Progenitor cell of endocrine pancreas (in vitro differentiated cells): ENCODE results near the gene BPIFB6. TPM values are rescaled to one million over a fixed set of nuclear protein-coding genes. Genes with fewer than 3 reads are reported as not detected.

Experiments
- DNase-seq: peaks from one replicate; pipeline ENCODE4 v3.0.0; 2021; ENCODE audit warnings: low spot score; ENCODE audit not compliant: unreplicated experiment
- H3K27ac Mint-ChIP-seq: 2 replicates; pipeline ENCODE4 v1.8.0; 2021; ENCODE audit warnings: mild to moderate bottlenecking, moderate library complexity, mixed read lengths
- H3K27me3 Mint-ChIP-seq: 2 replicates; pipeline ENCODE4 v1.8.0; 2021; ENCODE audit warnings: mixed read lengths
- H3K36me3 Mint-ChIP-seq: 2 replicates; pipeline ENCODE4 v1.8.0; 2022; ENCODE audit warnings: mixed read lengths; ENCODE audit not compliant: insufficient read depth
- H3K4me1 Mint-ChIP-seq: 2 replicates; pipeline ENCODE4 v1.8.0; 2021; ENCODE audit warnings: low read depth, mixed read lengths
- H3K4me3 Mint-ChIP-seq: 2 replicates; pipeline ENCODE4 v1.8.0; 2021; ENCODE audit warnings: low read depth, mild to moderate bottlenecking, moderate library complexity, mixed read lengths
- H3K9me3 Mint-ChIP-seq: 2 replicates; pipeline ENCODE4 v1.8.0; 2021; ENCODE audit warnings: low read depth, mixed read lengths
- total RNA-seq: library from RNA; stranded (reverse); gene quantifications from 2 replicates; pipeline ENCODE4 v1.2.1, GENCODE V29; 2021
- TF ChIP-seq, protein P1 (sequence below): fragments of 200-600 bp; sonication (generic); IDR thresholded peaks from one replicate; pipeline ENCODE4 v1.5.0; 2021; ENCODE audit warnings: antibody characterized with exemption, mild to moderate bottlenecking; ENCODE audit not compliant: unreplicated experiment

Gene BPIFB6
- total RNA-seq, 1 donor from 2014 or later, result not detected

DNA sequence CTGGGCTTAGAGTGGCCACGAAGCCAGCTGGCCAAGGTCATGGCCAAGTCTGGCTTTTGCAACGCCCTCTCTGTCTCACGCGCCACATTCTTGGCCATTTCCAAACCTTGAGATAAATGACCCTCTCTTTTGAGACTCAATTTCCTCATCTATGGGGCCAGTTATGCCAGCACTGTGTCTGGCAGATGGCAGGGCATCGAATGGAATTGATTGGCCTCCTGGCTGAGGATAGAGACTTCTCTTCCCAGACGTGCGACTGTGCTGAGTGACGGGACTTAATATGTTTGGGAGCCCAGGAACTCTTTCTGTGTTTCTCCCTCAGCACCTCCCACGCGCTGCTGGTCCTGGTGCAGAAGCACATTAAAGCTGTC, 16.3 kb upstream of the BPIFB6 start:
- TF ChIP-seq, protein P1, sequence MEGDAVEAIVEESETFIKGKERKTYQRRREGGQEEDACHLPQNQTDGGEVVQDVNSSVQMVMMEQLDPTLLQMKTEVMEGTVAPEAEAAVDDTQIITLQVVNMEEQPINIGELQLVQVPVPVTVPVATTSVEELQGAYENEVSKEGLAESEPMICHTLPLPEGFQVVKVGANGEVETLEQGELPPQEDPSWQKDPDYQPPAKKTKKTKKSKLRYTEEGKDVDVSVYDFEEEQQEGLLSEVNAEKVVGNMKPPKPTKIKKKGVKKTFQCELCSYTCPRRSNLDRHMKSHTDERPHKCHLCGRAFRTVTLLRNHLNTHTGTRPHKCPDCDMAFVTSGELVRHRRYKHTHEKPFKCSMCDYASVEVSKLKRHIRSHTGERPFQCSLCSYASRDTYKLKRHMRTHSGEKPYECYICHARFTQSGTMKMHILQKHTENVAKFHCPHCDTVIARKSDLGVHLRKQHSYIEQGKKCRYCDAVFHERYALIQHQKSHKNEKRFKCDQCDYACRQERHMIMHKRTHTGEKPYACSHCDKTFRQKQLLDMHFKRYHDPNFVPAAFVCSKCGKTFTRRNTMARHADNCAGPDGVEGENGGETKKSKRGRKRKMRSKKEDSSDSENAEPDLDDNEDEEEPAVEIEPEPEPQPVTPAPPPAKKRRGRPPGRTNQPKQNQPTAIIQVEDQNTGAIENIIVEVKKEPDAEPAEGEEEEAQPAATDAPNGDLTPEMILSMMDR, result no peak
- Mint-ChIP-seq H3K27me3 (peaks cover 47% of the 10 kb centered on the region), H3K9me3 (no peaks in the 10 kb centered on the region), H3K4me3 (no peak overlapping the region), H3K4me1 (no peaks in the 10 kb centered on the region), H3K27ac (no peak overlapping the region), H3K36me3 (no peaks in the 10 kb centered on the region)
- no peak for DNase-seq

DNA sequence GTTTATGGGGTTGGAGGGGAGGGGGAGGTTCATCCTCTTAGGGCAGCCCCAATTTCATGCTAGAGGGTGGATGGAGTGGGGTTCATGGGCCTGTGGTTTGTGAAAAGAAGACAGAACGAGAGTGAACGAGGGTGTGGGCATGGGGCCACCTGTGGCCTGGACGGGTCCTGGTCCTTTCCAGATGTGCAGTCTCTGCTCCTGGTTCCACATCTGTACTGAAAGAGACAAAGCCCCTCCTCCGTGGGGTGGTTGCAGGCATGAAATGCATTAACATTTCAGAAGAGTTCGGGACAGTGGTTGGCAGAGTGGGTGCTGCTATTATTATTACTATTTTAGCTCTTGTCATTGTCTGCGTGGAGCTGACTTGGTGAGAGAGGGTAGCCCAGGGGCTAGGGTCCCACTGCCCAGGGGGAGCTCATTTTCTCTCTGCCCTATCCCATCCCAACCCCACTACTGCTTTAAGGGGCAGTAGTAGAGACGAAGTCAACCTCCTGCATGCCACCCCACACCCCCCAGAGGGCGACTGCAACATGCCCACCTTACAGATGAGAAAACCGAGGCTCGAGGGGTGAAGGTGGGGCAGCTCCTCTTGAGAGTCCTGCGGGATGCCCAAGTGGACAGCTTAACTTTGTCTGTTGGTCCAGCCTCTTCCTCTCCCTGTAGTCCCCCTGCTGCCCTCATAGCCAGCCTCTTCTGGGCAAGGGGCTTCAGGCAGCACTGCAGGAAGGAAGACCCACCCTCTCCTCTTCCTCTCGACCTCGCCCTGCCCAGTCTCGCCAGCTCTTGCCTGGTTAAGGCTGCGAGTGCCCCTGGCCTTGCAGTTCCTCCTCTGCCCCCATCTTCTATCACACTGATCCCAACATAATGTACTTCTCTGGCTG, 15.5 kb upstream of the BPIFB6 start:
- Mint-ChIP-seq H3K36me3 (no peaks in the 10 kb centered on the region), H3K4me1 (no peaks in the 10 kb centered on the region), H3K9me3 (no peaks in the 10 kb centered on the region), H3K27ac (no peak overlapping the region), H3K4me3 (no peak overlapping the region), H3K27me3 (peaks cover 47% of the 10 kb centered on the region)
- no peak for DNase-seq
- TF ChIP-seq, protein P1, result no peak

DNA sequence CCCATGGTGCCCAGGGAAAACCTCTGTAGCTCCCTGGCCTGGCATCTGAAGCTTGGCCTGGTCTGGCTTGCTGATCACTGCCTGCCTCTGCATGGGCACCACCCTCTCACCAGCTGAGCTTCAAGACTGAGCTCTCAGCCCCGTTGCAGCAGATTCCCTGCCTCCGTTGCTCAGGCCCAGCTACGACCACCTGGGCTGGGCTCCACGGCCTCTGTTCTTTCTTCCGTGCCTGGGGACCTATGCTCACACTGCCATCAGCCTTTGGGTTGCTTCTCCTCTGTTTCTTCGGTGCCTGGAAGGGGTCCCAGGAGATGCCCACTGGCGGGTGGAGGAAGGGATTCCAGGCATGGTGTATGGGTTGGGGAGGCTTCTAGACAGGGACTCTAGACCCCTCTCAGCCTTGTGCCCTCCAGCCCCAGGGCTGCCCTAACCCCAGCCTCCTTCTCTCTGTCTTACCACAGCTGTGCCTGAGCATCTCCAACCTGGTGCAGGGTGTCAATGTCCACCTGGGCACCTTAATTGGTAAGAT, 14.8 kb upstream of the BPIFB6 start:
- H3K36me3 Mint-ChIP-seq, result no peaks in the 10 kb centered on the region
- H3K27ac Mint-ChIP-seq, result no peak overlapping the region
- TF ChIP-seq, protein P1, result no peak
- no peak for DNase-seq
- no peak overlapping the region for H3K4me3 Mint-ChIP-seq
- no peaks in the 10 kb centered on the region for H3K9me3 Mint-ChIP-seq
- H3K27me3 Mint-ChIP-seq, result peaks cover 44% of the 10 kb centered on the region
- H3K4me1 Mint-ChIP-seq, result no peaks in the 10 kb centered on the region

DNA sequence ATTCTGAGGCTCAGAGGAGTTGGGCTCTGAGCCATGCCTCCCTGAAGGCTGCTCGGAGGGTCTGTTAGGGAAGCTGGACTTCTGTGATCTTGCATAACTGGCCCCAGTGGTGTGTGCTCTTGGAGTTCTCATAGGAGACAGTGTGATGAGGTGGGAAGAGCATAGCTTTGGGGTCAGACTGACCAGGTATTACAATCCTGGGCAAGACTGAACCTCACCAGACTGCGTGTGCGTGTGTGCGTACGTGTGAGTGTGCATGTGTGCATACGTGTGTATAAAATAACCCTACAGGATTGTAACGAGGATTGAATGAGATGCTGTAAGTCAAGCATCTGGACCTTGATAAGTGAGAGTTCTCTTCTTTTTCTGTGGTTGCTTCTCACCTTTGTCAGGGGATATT, 13.9 kb upstream of the BPIFB6 start:
- Mint-ChIP-seq H3K4me1 (no peaks in the 10 kb centered on the region), H3K27ac (no peak overlapping the region), H3K27me3 (peaks cover 37% of the 10 kb centered on the region), H3K4me3 (no peak overlapping the region), H3K9me3 (no peaks in the 10 kb centered on the region), H3K36me3 (no peaks in the 10 kb centered on the region)
- no peak for DNase-seq
- TF ChIP-seq, protein P1, result no peak

DNA sequence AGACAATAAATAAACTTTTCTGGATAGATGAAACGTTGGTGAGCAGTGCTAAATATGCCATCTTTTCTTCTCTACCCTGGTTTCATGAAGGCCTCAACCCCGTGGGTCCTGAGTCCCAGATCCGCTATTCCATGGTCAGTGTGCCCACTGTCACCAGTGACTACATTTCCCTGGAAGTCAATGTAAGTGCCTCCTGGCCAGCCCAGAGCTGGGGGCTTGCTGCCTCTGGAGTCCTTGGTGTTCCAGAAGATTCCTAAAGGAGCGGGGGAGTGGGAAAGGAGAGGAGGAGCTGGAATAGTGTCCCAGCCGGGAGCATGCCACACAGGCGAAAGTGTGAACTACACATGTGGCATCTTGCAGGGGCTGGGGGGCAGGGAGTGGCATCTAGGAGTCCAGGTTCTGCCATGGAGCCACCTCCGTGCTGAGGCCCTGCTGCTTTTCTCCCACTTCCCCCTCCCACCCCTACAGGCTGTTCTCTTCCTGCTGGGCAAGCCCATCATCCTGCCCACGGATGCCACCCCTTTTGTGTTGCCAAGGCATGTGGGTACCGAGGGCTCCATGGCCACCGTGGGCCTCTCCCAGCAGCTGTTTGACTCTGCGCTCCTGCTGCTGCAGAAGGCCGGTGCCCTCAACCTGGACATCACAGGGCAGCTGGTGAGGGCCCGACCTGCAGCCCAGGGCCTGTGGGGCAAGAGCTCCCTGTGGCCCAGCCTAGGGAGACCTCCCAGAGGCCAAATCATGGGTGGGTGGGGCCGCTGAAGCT, 13.1 kb upstream of the BPIFB6 start:
- no peaks in the 10 kb centered on the region for H3K9me3 Mint-ChIP-seq
- H3K27me3 Mint-ChIP-seq, result peaks cover 35% of the 10 kb centered on the region
- H3K36me3 Mint-ChIP-seq, result no peaks in the 10 kb centered on the region
- H3K4me1 Mint-ChIP-seq, result no peaks in the 10 kb centered on the region
- TF ChIP-seq, protein P1, result no peak
- DNase-seq, result no peak
- H3K4me3 Mint-ChIP-seq, result no peak overlapping the region
- H3K27ac Mint-ChIP-seq, result no peak overlapping the region
